Cerebellar nuclear complex (tissue), 1 donor: ENCODE data around the gene CSNK1G1.
"Not testable (repeated sequence)": the region's sequence is repeated elsewhere in the genome, so short reads cannot be mapped to it uniquely, and the experiment has no call there.

Experiments
- DNase-seq, 2 experiments: peaks; one replicate each; lab custom pipeline; 2025; lab: John Stamatoyannopoulos, UW

CSNK1G1 gene

DNA sequence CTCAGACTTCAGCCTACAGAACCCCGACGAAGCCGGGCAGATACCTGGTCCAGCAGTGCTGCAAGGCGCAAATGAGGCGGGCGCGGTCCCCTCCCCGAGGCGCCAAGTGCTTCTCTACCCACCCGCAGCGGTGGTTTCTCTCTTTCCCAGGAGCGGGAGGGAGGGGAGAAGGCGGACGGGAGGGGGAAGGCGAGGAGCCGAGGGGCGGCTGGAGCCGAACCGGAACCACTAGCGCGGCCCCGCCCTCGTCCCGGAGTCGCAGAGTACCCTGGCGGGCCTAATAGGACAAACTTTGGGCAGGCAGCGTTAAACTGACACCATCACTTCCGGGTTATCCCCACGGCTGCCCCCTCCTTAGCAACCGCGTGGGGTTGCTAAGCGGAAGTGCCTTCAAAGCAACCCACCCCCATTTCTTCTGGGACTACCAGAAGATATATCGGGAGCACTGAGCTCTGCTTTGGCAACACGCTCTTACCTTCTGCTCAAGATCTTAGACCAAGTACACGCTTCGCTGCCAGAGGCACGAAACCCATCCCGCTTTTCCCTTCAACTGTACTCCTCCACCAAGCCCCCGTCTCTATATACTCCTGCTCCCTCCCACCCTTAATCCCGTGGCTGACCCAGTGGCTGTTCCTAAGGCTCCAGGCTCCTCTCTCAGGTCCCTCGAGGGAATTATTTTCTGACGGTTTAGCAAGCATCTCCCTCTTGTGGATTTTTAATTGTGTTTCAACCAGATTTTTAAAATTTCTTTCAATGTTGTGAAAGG is at the start of gene CSNK1G1:
CSNK1G1 (minus strand) TSS at position 230 of the 766 bp plus-strand sequence. CDS start 55,674 bp downstream, outside the sequence.
- DNase-seq, result peak; percentile 72 to 88

DNA sequence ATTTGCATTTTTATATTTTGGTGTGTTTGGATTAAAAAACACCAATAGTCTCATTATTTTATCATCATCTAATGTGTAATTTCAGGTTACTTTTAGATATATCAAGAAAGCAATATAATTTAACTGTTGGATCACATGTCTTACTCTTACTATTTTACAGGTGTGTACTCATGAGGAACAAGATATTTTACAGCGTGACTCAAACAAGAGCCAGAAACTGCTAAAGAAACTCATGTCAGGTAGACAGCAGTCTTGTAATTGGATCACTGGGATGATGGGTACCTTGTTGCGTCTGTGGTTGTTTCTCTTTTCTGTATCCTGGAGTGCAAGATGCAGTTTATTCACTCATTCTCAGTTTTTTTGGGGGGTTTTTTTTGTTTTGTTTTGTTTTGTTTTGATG is 44.6 kb upstream of the CSNK1G1 start:
- no peak for DNase-seq

DNA sequence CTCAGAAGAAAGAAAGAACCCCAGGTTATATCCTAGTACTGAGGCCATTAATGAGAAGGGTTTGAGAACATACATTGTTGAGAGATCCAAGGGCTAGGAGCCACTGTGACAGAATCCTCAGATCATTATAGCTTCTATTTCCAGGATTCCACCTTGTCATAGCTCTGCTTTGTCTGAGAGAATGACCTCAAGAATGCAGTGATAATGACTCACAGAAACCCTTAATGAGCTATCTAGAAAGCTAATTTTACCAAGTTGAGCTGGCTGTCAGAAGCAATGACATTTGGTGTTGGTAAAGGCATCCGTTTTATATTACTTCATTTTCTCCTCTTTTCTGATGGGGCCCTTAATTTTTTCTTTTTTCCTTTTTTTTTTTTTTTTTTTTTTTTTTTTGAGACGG is 42.6 kb upstream of the CSNK1G1 start:
- DNase-seq, result no peak

DNA sequence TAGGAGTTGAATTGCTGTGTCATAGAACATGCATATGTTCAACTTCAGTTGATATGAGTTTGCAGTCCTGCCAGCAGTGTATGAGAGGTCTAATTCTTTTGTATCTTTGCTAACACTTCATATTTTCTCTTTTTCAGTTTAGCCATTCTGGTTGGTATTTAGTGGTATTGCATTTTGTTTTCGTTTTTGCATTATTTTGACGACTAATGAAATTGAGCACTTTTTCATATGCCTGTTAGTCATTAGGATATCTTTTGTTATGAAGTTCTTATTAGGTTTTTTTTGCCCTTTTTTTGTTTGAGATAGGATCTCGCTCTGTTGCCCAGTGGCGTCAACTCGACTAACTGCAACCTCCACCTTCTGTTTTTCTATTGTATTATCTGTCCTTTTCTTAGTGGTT is 40.8 kb upstream of the CSNK1G1 start:
- no peak for DNase-seq

DNA sequence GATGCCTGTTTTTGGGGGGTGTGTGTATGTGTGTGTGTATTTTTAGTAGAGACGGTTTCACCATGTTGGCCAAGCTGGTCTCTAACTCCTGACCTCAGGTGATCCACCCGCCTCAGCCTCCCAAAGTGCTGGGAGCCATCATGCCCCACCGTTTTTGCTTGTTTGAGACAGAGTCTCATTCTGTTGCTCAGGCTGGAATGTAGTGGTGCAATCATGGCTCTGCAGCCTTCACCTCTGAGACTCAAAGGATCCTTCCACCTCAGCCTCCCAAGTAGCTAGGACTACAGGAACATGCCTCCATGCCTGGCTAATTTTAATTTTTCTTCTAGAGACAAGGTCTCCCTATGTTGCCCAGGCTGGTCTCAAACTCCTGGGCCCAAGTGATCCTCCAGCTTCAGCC is 36.5 kb upstream of the CSNK1G1 start:
- DNase-seq, result not testable (repeated sequence)

DNA sequence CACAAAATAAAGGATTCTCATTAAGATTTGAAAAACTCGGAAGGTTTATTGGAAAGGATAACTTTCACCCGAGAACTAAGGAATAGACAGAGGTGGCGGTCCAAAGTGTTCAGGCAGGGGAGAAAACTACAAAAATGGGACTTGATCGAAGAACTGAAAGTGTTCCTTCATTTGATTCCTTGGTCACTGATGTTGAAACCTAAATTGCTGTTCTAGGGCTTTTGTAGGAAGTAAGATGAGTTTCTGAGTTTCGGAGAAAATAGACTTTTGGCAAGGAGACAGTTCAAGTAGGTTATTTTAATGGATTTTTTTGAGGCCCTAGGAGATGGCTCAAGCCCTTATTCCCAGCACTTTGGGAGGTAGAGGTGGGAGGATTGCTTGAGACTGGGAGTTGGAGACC is 33.1 kb upstream of the CSNK1G1 start:
- no peak for DNase-seq

DNA sequence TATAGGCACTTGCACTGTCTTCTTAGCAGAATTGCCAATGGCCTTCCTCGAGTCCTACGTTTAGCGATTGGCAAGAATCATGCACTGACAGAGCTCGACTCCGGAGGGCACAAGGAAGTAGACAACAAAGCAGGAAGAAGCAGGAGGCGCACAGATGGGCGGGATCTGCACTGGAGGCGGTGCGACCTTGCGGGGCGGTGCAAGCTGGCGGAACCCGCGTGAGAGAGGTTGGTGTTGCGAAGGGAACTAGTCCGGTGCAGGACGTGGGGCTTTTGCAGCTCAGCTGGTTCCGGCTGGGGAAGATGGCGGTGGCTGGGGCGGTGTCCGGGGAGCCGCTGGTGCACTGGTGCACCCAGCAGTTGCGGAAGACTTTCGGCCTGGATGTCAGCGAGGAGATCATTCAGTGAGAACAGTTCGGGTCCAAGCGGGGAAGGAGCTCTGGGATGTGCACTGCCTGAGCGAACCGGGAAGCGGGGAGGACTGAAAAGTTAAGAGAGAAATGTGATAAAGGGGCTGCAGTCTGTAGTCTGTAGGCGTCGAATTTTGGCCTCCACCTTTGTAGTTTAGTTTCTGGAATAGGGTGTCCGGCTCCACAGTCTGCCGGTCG is 31.7 kb upstream of the CSNK1G1 start, which contains the start of gene TRIP4:
TRIP4 (plus strand) TSS at position 275 of the 607 bp plus-strand sequence; CDS start at position 303, 28 bp downstream.
- peak in 1 of 2 experiments; percentile 59 for DNase-seq

DNA sequence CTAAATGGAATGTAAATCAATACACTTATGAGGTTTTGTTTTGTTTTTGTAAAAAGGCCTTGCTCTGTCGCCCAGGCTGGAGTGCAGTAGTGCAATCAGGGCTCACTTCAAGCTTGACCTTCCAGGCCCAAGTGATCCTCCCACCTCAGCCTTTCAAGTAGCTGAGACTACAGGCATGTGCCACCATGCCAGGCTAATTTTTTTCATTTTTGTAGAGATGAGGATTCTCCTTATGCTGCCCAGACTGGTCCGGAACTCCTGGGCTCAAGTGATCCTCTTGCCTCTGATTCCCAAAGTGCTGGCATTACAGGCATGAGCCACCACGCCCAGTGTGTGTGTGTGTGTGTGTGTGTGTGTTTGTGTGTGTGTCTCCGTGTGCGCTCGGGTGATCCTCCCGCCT is 30.3 kb upstream of the CSNK1G1 start:
- no peak for DNase-seq

DNA sequence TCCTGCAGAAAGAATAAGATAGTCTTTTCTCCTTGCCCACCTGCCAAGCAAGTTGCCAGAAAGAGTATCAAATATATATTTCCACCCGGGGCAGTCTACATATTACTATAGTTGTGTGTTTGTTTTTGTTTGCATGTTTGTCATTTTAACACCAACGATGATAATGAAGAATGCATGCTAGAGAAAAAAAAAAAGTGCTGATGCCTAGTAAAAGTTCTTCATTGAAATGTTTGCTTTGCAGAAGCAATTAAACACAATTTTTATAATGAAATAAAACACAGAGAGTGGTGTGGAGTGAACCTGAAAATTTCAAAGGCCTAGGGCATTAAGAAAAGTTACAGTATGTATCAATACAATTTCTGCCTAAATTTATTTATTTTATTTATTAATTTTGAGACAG is 27.8 kb upstream of the CSNK1G1 start:
- no peak for DNase-seq

DNA sequence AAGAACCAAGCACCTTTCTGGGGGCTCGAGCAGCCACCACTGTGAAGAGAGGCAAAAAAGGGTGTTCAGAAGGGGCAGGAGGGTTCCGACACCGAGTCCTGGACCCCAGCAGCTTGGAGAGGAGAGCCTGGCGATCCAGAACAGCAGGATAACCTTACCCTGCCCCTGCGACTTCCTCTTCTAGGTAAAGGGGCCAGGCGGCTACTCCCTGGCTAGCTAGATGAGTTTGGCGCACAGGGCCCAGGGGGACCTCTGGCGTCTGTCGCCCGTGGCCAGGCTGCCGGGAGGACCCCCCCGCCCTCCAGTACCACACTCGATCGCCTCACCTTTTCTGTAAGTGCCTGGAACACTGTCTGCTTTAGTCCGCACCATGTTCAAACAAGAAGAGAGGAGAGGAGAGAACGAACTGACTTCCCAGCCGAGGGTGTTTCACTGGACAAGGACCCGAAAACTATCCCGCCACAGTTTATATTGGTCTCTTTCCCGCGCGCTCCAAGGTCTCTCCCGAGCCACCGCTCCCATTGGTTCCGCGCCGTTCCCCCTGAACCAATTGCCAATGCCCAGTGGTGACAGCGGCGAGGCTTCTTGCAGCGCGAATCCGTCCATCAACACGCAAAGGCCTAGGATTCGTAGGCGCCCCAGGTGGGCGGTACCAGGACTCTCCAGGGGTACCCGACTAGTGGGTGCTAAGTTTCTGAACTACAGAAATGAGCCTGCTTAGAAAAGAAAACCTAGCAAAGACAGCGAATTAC is 25.2 kb upstream of the CSNK1G1 start, which contains the start of gene PCLAF:
PCLAF (minus strand) TSS at position 442 of the 752 bp plus-strand sequence; CDS start at position 372, 70 bp downstream.
- DNase-seq, result peak; percentile 28 to 70

DNA sequence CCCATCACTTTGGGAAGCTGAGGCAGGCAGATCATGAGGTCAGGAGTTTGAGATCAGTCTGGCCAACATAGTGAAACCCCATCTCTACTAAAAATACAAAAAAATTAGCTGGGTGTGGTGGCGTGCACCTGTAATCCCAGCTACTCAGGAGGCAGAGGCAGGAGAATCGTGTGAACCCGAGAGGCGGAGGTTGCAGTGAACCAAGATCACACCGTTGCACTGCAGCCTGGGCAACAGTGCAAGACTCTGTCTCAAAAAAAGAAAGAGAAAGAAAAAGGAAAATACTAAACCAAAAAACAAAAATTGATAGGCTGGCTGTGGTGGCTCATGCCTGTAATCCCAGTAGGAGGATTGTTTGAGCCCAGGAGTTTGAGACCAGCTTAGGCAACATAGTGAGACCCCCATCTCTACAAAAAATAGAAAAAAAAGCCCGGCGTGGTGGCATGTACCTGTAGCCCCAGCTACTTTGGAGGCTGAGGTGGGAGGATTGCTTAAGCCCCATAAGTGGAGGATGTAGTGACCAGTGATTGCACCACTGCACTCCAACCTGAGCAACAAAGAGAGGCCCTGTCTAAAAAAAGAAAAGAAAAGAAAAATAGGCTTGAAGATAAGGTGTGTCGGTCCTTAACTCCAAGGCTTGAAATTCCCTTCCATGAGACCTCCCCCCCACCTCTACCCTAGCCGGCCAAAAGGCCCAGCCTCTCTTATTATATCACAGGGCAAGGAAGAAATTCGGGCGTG is 24.3 kb upstream of the CSNK1G1 start:
- not testable (repeated sequence) for DNase-seq

DNA sequence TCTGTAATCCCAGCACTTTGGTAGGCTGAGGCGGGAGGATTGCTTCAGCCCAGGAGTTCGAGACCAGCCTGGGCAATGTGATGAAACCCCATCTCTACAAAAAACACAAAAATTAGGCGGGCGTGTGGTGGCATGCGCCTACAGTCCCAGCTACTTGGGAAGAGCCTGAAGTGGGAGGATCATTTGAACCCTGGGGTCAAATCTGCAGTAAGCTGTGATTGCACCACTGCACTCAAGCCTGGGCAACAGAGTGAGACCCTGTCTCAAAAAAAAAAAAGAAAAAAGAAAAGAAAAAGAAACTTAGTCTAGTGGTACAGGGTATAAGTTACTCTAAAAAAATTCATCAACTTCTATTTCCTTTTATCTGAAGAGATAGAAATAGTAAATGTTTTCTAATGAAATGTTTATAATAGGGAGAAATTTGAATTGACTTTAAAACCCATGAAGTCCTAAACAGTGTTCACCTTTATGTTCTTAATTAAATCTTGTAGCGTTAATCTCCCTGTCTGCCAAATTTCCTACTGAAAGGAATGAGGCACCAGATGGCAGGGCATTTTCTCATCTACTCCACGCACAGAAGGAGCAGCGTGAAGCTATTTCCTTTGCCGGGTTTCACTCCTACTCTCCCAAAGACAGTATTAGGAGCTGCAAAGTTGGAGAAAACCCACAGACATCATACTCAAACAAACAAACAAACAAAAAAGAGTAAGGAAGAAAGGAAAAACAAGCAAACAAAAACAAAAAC is 23.4 kb upstream of the CSNK1G1 start:
- no peak for DNase-seq

DNA sequence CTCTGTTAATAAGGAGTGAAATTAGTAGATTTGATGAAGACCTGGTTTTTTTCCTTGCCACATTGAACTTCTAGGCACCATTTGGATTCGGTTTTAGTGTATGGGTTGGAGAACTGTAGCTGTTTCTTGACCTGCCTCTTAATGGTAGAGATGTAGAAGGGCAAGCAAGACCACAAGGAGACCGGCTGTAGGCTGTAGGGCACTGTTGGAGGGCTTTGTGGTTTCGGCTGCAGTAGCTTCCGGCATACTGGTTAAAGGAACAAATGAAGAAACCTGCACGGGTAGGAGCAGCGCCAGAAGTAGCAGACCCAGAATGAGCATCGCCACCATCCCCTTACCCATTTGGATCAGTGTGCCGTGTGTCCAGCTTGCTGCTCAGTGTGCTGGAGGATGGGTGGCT is 17.4 kb upstream of the CSNK1G1 start:
- DNase-seq, result no peak

DNA sequence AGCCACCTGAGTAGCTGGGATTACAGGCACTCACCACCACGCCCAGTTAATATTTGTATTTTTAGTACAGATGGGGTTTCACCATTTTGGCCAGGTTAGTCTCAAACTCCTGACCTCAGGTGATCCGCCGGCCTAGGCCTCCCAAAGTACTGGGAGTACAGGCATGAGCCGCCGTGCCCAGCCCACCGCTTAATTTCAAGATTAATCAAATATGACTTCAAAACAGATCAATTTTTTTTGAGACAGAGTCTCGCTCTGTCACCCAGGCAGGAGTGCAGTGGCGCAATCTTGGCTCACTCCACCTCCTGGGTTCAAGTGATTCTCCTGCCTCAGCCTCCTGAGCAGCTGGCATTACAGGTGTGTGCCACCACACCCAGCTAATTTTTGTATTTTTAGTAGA is 15.4 kb upstream of the CSNK1G1 start:
- not testable (repeated sequence) for DNase-seq

DNA sequence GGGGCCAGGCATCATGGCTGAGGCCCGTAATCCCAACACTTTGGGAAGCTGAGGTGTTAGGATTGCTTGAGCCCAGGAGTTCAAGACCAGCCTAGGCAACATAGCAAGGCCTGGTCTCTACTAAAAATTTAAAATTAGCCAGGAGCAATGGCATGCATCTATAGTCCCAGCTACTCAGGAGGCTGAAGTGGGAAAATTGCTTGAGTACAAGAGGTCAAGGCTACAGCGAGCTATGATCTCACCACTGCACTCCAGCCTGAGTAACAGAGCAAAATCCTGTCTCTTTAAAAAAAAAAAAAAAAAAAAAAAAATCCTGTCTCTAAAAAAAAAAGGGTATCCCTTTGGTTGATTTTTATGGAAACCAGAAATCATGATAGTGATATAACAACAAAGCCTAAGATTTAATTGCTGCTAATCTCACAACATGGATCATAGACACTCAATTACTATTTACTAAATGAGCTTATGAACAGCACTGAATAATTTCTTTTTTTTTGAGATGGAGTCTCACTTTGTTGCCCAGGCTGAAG is 13.2 kb upstream of the CSNK1G1 start:
- DNase-seq, result no peak

DNA sequence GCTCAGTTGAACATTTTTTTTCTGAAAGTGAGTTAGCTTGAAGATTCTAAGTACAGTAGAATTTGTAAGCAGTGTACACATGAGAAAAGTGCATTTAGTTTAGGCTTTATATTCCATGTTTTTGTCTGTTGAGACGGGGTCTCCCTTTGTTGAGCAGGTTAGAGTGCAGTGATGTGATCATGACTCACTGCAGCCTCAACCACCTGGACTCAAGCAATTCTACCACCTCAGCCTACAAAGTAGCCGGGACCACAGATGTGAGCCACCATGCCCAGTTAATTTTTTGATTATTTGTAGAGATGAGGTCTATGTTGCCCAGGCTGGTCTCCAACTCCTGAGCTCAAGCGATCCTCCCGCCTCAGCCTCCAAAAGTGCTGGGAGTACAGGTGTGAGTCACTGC is 5.3 kb upstream of the CSNK1G1 start:
- no peak for DNase-seq

DNA sequence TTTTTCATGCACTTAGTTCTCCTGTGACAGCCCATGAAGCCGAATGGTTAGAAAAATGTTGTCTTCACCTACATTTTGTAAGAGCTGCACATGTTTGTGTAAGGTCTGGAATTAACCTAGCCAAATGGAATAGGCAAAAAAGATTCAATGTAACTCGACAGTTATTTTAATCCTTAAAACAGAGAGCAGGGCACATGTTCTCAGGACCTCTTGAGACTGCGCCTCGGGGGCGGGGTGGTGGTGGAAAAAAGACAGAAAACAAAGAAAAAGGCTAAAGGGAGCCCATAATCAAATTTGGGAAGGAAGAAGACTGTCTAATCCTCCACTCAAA is 702 bp upstream of the CSNK1G1 start:
- no peak for DNase-seq

DNA sequence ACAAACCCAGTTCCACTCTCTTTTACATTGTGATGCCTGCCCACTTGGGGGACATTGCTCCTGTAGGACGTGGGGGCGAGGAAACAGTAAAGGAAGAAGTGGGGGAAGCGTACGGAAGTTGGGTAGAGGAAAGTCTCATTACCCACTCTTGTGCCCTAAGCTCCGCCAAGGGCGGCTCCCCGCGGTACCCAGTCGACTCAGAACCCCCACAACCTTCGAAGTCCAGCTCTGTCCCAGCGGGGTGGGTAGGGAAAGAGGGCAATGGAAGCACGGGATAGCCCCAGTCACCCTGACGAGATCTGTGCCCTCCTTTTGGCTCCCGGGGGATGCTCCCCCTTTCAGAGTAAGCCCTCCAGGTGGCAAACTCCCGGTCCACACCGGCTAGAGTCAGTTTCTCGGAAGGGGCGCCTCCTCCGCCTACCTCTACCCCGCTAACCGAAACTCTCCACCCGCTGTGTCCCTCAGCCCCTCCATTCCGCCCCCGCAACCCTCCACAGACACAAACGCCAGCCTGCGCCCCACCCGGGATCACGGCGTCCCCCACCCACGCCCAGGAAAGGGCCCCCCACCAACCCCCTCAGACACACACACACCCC is 527 bp downstream of the CSNK1G1 start:
- DNase-seq, result no peak

DNA sequence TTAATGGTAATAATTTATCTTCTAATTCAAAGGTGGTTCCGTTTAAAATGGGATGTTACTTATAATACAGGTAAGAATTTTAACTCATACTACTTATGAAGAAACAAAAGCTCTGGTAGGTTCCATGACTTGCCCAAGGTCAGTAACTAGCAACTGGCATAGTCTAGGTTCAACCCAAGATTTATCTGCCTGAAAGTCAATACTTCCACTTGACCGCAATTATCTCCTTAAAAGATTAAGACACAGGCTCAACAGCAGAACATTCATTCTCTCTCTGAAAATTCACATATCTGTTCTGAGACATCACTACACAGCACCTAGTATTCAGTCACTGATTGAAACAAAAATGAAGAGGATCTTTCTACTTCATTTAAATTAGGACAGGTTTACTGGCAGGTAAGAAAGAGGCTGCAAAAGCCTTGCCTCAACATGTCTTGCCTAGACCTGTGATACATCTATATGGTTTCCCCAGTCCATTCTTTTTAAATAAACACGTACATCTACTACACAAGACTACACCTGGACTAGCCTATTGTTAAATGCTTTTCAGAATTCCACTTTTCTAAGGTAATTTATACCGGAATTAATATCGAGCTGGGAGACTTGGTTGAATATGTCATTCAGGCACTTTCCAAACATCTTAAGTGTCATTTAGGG is 1.2 kb downstream of the CSNK1G1 start:
- DNase-seq, result no peak

DNA sequence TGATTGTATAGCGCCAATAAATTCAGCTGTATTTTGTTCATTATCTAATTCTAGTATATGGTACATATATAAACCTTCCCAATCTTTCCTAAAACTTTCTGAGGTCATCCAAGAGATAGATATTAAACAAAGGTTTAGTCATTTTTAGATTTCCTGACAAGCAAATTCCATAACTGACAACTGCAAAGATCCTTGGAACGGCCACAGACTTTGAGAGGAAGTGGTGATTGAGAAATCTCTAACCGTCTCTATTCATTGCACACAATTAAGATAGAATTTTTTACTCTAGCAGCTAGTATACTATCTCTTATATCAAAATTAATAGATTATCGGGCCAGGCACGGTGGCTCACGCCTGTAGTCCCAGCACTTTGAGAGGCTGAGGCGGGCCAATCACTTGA is 4.7 kb downstream of the CSNK1G1 start:
- DNase-seq, result no peak
